Mucosa of descending colon (tissue), 3 donors: ENCODE data around the gene CTSF. TPM values are rescaled to one million over a fixed set of nuclear protein-coding genes. Genes with fewer than 3 reads are reported as not detected.
A peak's percentile ranks its signal among the peaks of the same experiment; 100 is the strongest.

Experiments
- ATAC-seq: fragments of 200-7000 bp; cut with Tn5 transposase; one replicate; pipeline ENCODE4 v1.9.1; 2020; ENCODE audit warnings: mild to moderate bottlenecking, moderate library complexity
- DNase-seq, 3 donors: peaks; one replicate each; pipeline ENCODE4 v3.0.0-alpha.2; 2020
- H3K36me3 ChIP-seq: fragments of 200-600 bp; one replicate; pipeline ENCODE4 v1.8.0; 2021; ENCODE audit warnings: low read depth, mild to moderate bottlenecking
- H3K4me1 ChIP-seq: fragments of 200-600 bp; one replicate; pipeline ENCODE4 v1.8.0; 2021; ENCODE audit warnings: low read depth, mild to moderate bottlenecking
- H3K4me3 ChIP-seq: fragments of 200-600 bp; one replicate; pipeline ENCODE4 v1.8.0; 2021; ENCODE audit warnings: mild to moderate bottlenecking
- H3K9me3 ChIP-seq: fragments of 200-600 bp; one replicate; pipeline ENCODE4 v1.8.0; 2021; ENCODE audit warnings: mild to moderate bottlenecking
- CTCF ChIP-seq: fragments of 200-600 bp; IDR thresholded peaks from one replicate; pipeline ENCODE4 v1.8.0; 2022; ENCODE audit warnings: antibody characterized with exemption, mild to moderate bottlenecking
- intact Hi-C, 2 donors: fragments of 100-400 bp; cut with DNase I in 1 of 2; cut with micrococcal nuclease in 1 of 2; formaldehyde crosslinking; loops; one replicate each; pipeline versions ENCODE4 v1.11.0 to v1.11.1; 2022; cut with DNase I, micrococcal nuclease
- total RNA-seq, 3 donors: library from RNA; stranded (reverse); fragmentation: NEBNext Ultra II Directional in 2 of 3; extraction: Animal tissue kit (Norgen Biotek cat#: 25700) in 2 of 3; gene quantifications; one replicate each; pipeline versions ENCODE4 v1.2.1 to v1.2.4, GENCODE V29; 2021 to 2023
- donor health status: DM: no; HTN: no; CAD: no; lungs with moderate emphysema.
- donor health status: DM: no; HTN: no; CAD: no.
- donor health status: DM: no; HTN: yes; CAD: no.

CTSF gene
- total RNA-seq, 3 donors from 2014 or later, result 5.8 to 84.3 (median 8.3) TPM

DNA sequence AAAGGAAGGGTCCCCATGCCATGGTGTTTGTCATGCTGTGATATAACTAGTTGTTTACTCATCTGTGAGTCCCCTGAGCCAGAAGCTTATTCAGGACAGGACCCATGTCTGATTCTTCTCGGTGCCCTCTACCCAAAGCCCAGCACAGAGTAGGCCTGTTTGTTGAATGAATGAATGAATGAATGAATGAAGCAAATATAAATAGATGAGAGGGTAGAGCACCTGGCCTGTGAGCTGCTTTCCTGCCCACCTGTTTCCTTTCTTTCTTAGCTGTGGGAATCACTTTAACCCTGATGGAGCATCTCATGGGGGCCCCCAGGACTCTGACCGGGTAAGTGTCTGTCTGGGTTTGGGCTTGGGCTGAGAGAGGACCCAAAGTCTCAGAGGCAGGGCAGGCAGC is 31.8 kb upstream of the CTSF start:
- H3K4me1 ChIP-seq, result peaks cover 8% of the 10 kb centered on the region
- H3K9me3 ChIP-seq, result no peaks in the 10 kb centered on the region
- intact Hi-C loops, result no loop called here
- H3K36me3 ChIP-seq, result no peaks in the 10 kb centered on the region
- TF ChIP-seq CTCF, result no peak
- ATAC-seq, result no peak
- DNase-seq, result no peak
- no peak overlapping the region for H3K4me3 ChIP-seq

GRCh38 chr11:66598993-66599392 is 30.6 kb upstream of the CTSF start:
- ATAC-seq (no peak), DNase-seq (no peak)
- TF ChIP-seq CTCF, result no peak
- intact Hi-C loops, result no loop called here
- Histone ChIP-seq H3K36me3 (no peaks in the 10 kb centered on the region), H3K9me3 (no peaks in the 10 kb centered on the region), H3K4me3 (no peak overlapping the region), H3K4me1 (peaks cover 18% of the 10 kb centered on the region)

DNA sequence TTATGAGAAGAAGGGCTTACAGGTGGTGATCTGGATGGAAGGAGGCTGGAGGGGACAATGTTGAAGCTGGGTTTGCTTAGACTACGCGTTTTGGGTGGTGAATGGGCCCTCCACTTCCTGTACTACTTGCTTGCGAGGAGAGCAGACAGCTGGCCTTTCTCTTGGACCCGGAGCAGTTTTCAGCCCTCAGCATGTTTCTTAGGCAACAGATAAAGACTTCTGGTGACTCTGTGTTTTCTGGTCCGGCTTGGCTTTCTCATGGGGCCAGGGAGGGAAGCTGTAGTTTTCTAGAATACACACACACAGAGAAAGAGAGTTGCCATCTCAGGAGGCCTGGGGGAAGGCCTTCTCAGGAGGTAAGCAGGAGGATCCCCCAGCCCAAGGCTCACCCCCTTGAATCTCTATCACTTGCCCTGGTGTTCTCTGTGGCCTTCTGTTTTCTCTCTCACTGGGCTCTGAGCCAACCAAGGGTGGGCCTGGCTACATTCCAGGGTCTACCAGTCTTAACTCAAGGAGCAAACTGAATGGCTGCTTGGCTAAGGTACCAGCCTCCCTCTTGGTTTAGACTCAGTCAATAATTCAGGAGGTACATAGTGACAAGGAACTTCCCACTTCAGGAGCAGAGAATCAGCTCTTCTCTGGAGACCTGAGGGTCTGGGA is 27.0 kb upstream of the CTSF start:
- Histone ChIP-seq H3K4me3 (no peak overlapping the region), H3K4me1 (peaks cover 24% of the 10 kb centered on the region), H3K9me3 (no peaks in the 10 kb centered on the region), H3K36me3 (no peaks in the 10 kb centered on the region)
- DNase-seq, result peak in 1 of 3 donors; percentile 25
- ATAC-seq, result no peak
- intact Hi-C loops, result no loop called here
- TF ChIP-seq CTCF, result no peak

DNA sequence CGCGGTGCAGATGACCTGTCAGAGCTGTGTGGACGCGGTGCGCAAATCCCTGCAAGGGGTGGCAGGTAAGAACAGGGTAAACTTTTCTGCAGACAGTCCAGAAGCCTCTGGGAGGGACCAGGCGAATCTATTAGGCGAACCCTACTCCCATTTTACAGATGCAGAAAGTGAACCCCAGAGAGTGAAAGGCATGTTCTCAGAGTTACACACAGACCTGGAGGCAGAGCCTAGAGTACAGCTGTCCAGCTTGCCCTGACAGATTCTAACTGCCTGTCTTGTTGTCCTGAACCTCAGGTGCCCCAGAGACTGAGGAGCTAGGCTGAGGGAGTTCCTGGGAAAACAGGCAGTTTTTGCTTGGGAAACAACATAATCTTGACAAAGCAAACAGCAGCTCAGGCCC is 25.2 kb upstream of the CTSF start:
- DNase-seq (no peak), ATAC-seq (no peak)
- intact Hi-C loops, result no loop called here
- H3K4me3 ChIP-seq, result peak overlapping the region; percentile 7
- no peaks in the 10 kb centered on the region for H3K36me3 ChIP-seq
- peaks cover 24% of the 10 kb centered on the region for H3K4me1 ChIP-seq
- no peaks in the 10 kb centered on the region for H3K9me3 ChIP-seq
- no peak for TF ChIP-seq CTCF

- peaks cover 24% of the 10 kb centered on the region for H3K4me1 ChIP-seq
- H3K36me3 ChIP-seq, result no peaks in the 10 kb centered on the region
- H3K4me3 ChIP-seq, result peak overlapping the region; percentile 7
- no peak for TF ChIP-seq CTCF
- DNase-seq (peak in 1 of 3 donors; percentile 19), ATAC-seq (peak; percentile 18)
- intact Hi-C loops, result no loop called here
- H3K9me3 ChIP-seq, result no peaks in the 10 kb centered on the region
These were observed 24.9 kb upstream of the CTSF start for GRCh38 chr11:66593303-66593635.
